MM.1S (cell line): Measurements from ENCODE around the gene OGFOD3.

Source experiments
- CTCF ChIP-seq: fragments of 300-600 bp; sonication (generic); IDR thresholded peaks from 2 replicates; pipeline ENCODE4 v1.5.1; 2016; ENCODE audit warnings: antibody characterized with exemption, low read length, mixed read lengths
- EZH2phosphoT487 ChIP-seq: fragments of 300-600 bp; sonication (generic); IDR thresholded peaks from 2 replicates; pipeline ENCODE4 v1.6.1; 2018; ENCODE audit warnings: antibody characterized with exemption, low read length

GRCh38 chr17:82365606-82366295 is 52.6 kb downstream of the OGFOD3 start:
- no peak for TF ChIP-seq CTCF
- TF ChIP-seq EZH2phosphoT487 = no peak
